GM10248 (cell line): ENCODE results near the gene DLGAP1.

Source experiments
- CTCF ChIA-PET: fragments of 300-600 bp; sonication (Branson Sonifier 250); formaldehyde crosslinking; extraction: SDS; loops from one replicate; lab custom pipeline; 2021; ENCODE audit warnings: antibody characterized with exemption; lab: Yijun Ruan, JAX
- POLR2A ChIA-PET: fragments of 350-650 bp; sonication (Branson Sonifier 250); formaldehyde crosslinking; extraction: SDS; loops from one replicate; lab custom pipeline; 2020; ENCODE audit warnings: antibody characterized with exemption; lab: Yijun Ruan, JAX
- DNase-seq: peaks from one replicate; pipeline ENCODE4 v3.0.0; 2012; ENCODE audit errors: extremely low spot score
- CTCF ChIP-seq: IDR thresholded peaks from 2 replicates; pipeline ENCODE4 v1.5.1; 2012; ENCODE audit warnings: mild to moderate bottlenecking, low read depth; ENCODE audit errors: extremely low read depth, missing control alignments, control extremely low read depth

The DLGAP1 gene

GRCh38 chr18:3649135-3649632, 805.9 kb downstream of the DLGAP1 start:
- no peak for DNase-seq
- TF ChIP-seq CTCF, result no peak
- ChIA-PET POLR2A (no interaction called here), CTCF (interaction anchor here (3.0 kb wide), 1 partner anchor 17 kb away, joined by 14 read pairs; no protein-coding TSS in a partner anchor)

GRCh38 chr18:3648641-3649040, 806.5 kb downstream of the DLGAP1 start:
- ChIA-PET CTCF (interaction anchor here (3.0 kb wide), 1 partner anchor 17 kb away, joined by 14 read pairs; no protein-coding TSS in a partner anchor), POLR2A (no interaction called here)
- DNase-seq, result no peak
- TF ChIP-seq CTCF, result no peak

GRCh38 chr18:3648200-3648599, 806.9 kb downstream of the DLGAP1 start:
- ChIA-PET POLR2A (no interaction called here), CTCF (interaction anchor here (3.0 kb wide), 1 partner anchor 18 kb away, joined by 14 read pairs; no protein-coding TSS in a partner anchor)
- no peak for DNase-seq
- TF ChIP-seq CTCF, result no peak

GRCh38 chr18:3647636-3648035, 807.5 kb downstream of the DLGAP1 start:
- CTCF ChIA-PET, result interaction anchor here (0.7 to 1.2 kb wide), 3 partner anchors 12 to 18 kb away, joined by 3 to 4 read pairs (median 3); no protein-coding TSS in a partner anchor
- POLR2A ChIA-PET, result no interaction called here
- TF ChIP-seq CTCF, result no peak
- DNase-seq, result no peak

GRCh38 chr18:3645384-3646156, 809.5 kb downstream of the DLGAP1 start:
- CTCF ChIA-PET, result interaction anchor here (0.8 to 1.8 kb wide), 5 partner anchors 21 to 363 kb away, joined by 3 to 8 read pairs (median 3); no protein-coding TSS in a partner anchor
- no peak for DNase-seq
- no peak for TF ChIP-seq CTCF
- POLR2A ChIA-PET, result no interaction called here

- ChIA-PET POLR2A (no interaction called here), CTCF (no interaction called here)
- no peak for TF ChIP-seq CTCF
- no peak for DNase-seq
These were observed 820.7 kb downstream of the DLGAP1 start for GRCh38 chr18:3634250-3634939.
